ENCODE results near the gene LRFN3. TPM values are rescaled to one million over a fixed set of nuclear protein-coding genes. Genes with fewer than 3 reads are reported as not detected.

The LRFN3 gene
- total RNA-seq, 4 donors from 2014 or later, result 6.7 to 18.5 (median 9.1) TPM

DNA sequence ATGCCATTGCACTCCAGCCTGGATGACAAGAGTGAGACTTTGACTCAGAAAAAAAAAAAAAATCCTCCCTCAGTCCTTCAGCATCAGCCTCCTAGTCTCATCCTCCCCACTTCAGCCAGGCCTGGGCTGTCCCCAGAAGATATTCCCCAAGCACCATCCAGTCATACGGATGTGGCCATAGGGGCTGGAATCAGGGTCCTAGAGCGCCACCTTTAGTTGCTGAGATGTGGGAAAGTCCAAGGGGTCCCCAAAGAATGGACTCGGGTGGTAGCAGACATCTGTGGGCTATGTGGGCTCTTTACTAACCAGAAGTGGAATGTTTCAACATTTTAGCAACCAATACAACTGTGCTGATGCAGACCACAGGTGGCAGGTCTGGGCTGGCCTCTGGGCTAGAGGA lies 25.0 kb upstream of the LRFN3 start:
- H3K27ac ChIP-seq, result no peak overlapping the region
- ATAC-seq, result no peak

DNA sequence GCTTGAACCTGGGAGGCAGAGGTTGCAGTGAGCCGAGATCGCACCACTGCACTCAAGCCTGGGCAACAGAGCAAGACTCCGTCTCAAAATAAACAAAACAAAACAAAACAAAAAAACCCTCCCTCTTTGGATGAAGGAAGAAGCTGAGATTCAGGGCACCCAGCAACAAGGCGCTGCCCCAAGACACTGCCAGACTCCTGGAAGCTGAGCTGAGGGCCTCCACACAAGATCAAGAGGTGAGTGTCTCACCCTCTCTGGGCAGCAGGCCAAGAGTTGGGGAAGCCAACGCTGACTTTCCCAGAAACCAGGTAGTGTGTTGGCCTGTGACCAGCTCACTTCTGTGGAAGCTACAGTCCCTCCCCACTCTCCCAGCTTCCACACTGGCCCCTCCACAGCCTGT lies 24.4 kb upstream of the LRFN3 start:
- H3K27ac ChIP-seq, result no peak overlapping the region
- TF ChIP-seq, protein P1, sequence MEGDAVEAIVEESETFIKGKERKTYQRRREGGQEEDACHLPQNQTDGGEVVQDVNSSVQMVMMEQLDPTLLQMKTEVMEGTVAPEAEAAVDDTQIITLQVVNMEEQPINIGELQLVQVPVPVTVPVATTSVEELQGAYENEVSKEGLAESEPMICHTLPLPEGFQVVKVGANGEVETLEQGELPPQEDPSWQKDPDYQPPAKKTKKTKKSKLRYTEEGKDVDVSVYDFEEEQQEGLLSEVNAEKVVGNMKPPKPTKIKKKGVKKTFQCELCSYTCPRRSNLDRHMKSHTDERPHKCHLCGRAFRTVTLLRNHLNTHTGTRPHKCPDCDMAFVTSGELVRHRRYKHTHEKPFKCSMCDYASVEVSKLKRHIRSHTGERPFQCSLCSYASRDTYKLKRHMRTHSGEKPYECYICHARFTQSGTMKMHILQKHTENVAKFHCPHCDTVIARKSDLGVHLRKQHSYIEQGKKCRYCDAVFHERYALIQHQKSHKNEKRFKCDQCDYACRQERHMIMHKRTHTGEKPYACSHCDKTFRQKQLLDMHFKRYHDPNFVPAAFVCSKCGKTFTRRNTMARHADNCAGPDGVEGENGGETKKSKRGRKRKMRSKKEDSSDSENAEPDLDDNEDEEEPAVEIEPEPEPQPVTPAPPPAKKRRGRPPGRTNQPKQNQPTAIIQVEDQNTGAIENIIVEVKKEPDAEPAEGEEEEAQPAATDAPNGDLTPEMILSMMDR (IDR thresholded peaks at IDR 0.05), result no peak
- TF ChIP-seq POLR2AphosphoS5 (IDR thresholded peaks at IDR 0.05), result no peak
- no peak for TF ChIP-seq POLR2A (IDR thresholded peaks at IDR 0.05)
- no peak for TF ChIP-seq EP300 (IDR thresholded peaks at IDR 0.05)
- H3K4me3 ChIP-seq, result no peak overlapping the region
- no peaks in the 10 kb centered on the region for H3K27me3 ChIP-seq
- no peaks in the 10 kb centered on the region for H3K9me3 ChIP-seq
- no peak for ATAC-seq
- no peaks in the 10 kb centered on the region for H3K36me3 ChIP-seq
- peaks cover 0 to 14% (median 1%) of the 10 kb centered on the region in 3 donors for H3K4me1 ChIP-seq
- WGBS, 2 donors (ENCODE audit: low coverage in 1 of 2), result 44 to 65% methylated on average over 2 to 3 of the region's 5 CpGs

More for the DNA sequence above, 25.0 kb upstream of the LRFN3 start:
- Histone ChIP-seq H3K27me3 (no peaks in the 10 kb centered on the region), H3K36me3 (no peaks in the 10 kb centered on the region), H3K4me3 (no peak overlapping the region), H3K9me3 (no peaks in the 10 kb centered on the region), H3K4me1 (peaks cover 0 to 20% (median 6%) of the 10 kb centered on the region in 3 donors)
- WGBS, 2 donors (ENCODE audit: low coverage in 1 of 2), result 17 to 80% methylated on average over 1 of the region's 3 CpGs
- TF ChIP-seq POLR2A (IDR thresholded peaks at IDR 0.05), result no peak
- no peak for TF ChIP-seq EP300 (IDR thresholded peaks at IDR 0.05)
- TF ChIP-seq POLR2AphosphoS5 (IDR thresholded peaks at IDR 0.05), result no peak
- TF ChIP-seq, protein P1 (IDR thresholded peaks at IDR 0.05), result no peak

DNA sequence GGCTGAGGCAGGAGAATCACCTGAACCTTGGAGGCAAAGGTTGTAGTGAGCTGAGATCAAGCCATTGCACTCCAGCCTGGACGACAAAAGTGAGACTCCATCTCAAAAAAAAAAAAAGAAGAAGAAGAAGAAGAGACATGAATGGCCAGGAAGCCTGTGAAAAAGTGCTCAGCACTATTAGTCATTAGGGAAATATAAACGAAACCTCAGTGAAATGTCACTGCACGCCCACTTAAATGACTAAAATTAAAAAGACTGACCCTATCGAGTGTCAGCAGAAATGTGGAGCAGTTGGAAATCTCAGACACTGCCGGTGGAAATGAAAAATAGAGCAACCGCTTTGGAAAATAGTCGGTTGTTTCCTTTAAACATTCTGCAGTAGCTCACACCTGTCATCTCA lies 22.6 kb upstream of the LRFN3 start:
- peaks cover 0 to 6% (median 0%) of the 10 kb centered on the region in 3 donors for H3K4me1 ChIP-seq
- no peaks in the 10 kb centered on the region for H3K27me3 ChIP-seq
- TF ChIP-seq POLR2A (IDR thresholded peaks at IDR 0.05), result no peak
- TF ChIP-seq POLR2AphosphoS5 (IDR thresholded peaks at IDR 0.05), result no peak
- TF ChIP-seq, protein P1 (IDR thresholded peaks at IDR 0.05), result no peak
- no peak for TF ChIP-seq EP300 (IDR thresholded peaks at IDR 0.05)
- no peak overlapping the region for H3K27ac ChIP-seq
- no peak for ATAC-seq
- no peaks in the 10 kb centered on the region for H3K9me3 ChIP-seq
- no peak overlapping the region for H3K4me3 ChIP-seq
- no peaks in the 10 kb centered on the region for H3K36me3 ChIP-seq
- WGBS, 2 donors (ENCODE audit: low coverage in 1 of 2), result 0 to 14% methylated on average over 6 to 7 of the region's 7 CpGs

DNA sequence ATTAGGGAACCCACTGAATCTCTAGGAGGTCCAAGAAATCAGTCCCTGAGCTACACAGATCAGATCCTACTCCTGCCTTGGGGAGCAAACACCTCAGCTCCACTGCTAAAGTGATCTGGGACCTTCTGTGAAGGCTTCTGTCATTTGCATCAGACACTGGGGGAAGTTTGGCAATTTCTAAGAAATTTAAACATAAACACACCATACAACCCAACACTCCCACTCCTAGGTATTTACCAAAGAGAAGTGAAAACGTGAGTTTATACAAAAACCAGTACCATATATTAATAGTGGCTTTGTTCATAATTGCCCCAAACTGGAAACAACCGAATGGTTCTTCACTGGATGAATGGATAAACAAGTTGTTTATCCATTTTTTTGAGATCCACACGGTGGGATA lies 20.7 kb upstream of the LRFN3 start:
- TF ChIP-seq POLR2A (IDR thresholded peaks at IDR 0.05) (no peak), POLR2AphosphoS5 (IDR thresholded peaks at IDR 0.05) (no peak), EP300 (IDR thresholded peaks at IDR 0.05) (no peak)
- TF ChIP-seq, protein P1 (IDR thresholded peaks at IDR 0.05), result no peak
- H3K27ac ChIP-seq, result no peak overlapping the region
- ATAC-seq, result no peak
- 59 to 62% methylated on average over 3 of the region's 3 CpGs for WGBS, 2 donors (ENCODE audit: low coverage in 1 of 2)
- no peaks in the 10 kb centered on the region for H3K36me3 ChIP-seq
- H3K4me1 ChIP-seq, result peaks cover 0 to 6% (median 0%) of the 10 kb centered on the region in 3 donors
- no peaks in the 10 kb centered on the region for H3K9me3 ChIP-seq
- H3K27me3 ChIP-seq, result no peaks in the 10 kb centered on the region
- H3K4me3 ChIP-seq, result no peak overlapping the region

- ATAC-seq, result no peak
- WGBS, 2 donors (ENCODE audit: low coverage in 1 of 2), result 87 to 90% methylated on average over 8 to 11 of the region's 11 CpGs
- Histone ChIP-seq H3K9me3 (no peaks in the 10 kb centered on the region), H3K27me3 (no peaks in the 10 kb centered on the region), H3K4me3 (no peak overlapping the region), H3K4me1 (no peaks in the 10 kb centered on the region), H3K27ac (no peak overlapping the region), H3K36me3 (no peaks in the 10 kb centered on the region)
- no peak for TF ChIP-seq EP300 (IDR thresholded peaks at IDR 0.05)
- TF ChIP-seq, protein P1 (IDR thresholded peaks at IDR 0.05), result no peak
- TF ChIP-seq POLR2A (IDR thresholded peaks at IDR 0.05), result no peak
- TF ChIP-seq POLR2AphosphoS5 (IDR thresholded peaks at IDR 0.05), result no peak
Observed at GRCh38 chr19:35919306-35919705, 16.9 kb upstream of the LRFN3 start.
